ENCODE results near the gene LRRK2. TPM values are rescaled to one million over a fixed set of nuclear protein-coding genes. Genes with fewer than 3 reads are reported as not detected.

The LRRK2 gene
- polyA plus RNA-seq, 10 donors = 3.3 to 6.7 (median 3.9) TPM

Other genes with a start within 250 kb of the LRRK2 start
- 1 to 10 TPM; 3.8 to 7.0 (median 4.4) TPM for gene SLC2A13, start 118.9 kb upstream of the LRRK2 start, polyA plus RNA-seq (ENCODE audit: insufficient read length in 10 of 10)